Stimulated activated CD4-positive, alpha-beta T cell treated with anti-CD3 and anti-CD28 coated beads, Interleukin-1b, Interleukin-23, amount 100 ng/mL, for 1 hour (primary cell): ENCODE results near the gene CC2D2B.
"Not testable (repeated sequence)": the region's sequence is repeated elsewhere in the genome, so short reads cannot be mapped to it uniquely, and the experiment has no call there.

ENCODE experiments used
- DNase-seq, 2 donors: peaks; one replicate each; pipeline ENCODE4 v3.0.0-alpha.2; 2020; ENCODE audit warnings: low read depth in 2 of 2

Gene CC2D2B

GRCh38 chr10:95905897-95906580, 1.7 kb upstream of the CC2D2B start:
- not testable (repeated sequence) for DNase-seq

- no peak for DNase-seq
These were observed 909 bp upstream of the CC2D2B start for GRCh38 chr10:95906677-95907455.

GRCh38 chr10:95908450-95908849, 675 bp downstream of the CC2D2B start:
- DNase-seq: no peak

- no peak for DNase-seq
These were observed 1.8 kb downstream of the CC2D2B start for GRCh38 chr10:95909561-95909960.

- DNase-seq: not testable (repeated sequence)
These were observed 8.3 kb downstream of the CC2D2B start for GRCh38 chr10:95916039-95916438.

- DNase-seq: no peak
These were observed 13.1 kb downstream of the CC2D2B start for GRCh38 chr10:95920798-95921426.

- no peak for DNase-seq
These were observed 17.3 kb downstream of the CC2D2B start for GRCh38 chr10:95925033-95925432.

- DNase-seq: no peak
These were observed 27.7 kb downstream of the CC2D2B start for GRCh38 chr10:95935429-95935828.

- no peak for DNase-seq
These were observed 33.3 kb downstream of the CC2D2B start for GRCh38 chr10:95941115-95941514.

GRCh38 chr10:95963202-95963990, 55.6 kb downstream of the CC2D2B start:
- DNase-seq: no peak

GRCh38 chr10:95963991-95964389, 56.2 kb downstream of the CC2D2B start:
- no peak for DNase-seq

GRCh38 chr10:95964756-95965155, 57.0 kb downstream of the CC2D2B start:
- DNase-seq: no peak

- no peak for DNase-seq
These were observed 68.8 kb downstream of the CC2D2B start for GRCh38 chr10:95976362-95977229.

- DNase-seq: no peak
These were observed 74.4 kb downstream of the CC2D2B start for GRCh38 chr10:95982200-95982599.

- no peak for DNase-seq
These were observed 80.1 kb downstream of the CC2D2B start for GRCh38 chr10:95987685-95988426.

GRCh38 chr10:95988702-95989101, 80.9 kb downstream of the CC2D2B start:
- DNase-seq: no peak

- not testable (repeated sequence) for DNase-seq
These were observed 86.6 kb downstream of the CC2D2B start for GRCh38 chr10:95994376-95994775.

- no peak for DNase-seq
These were observed 90.5 kb downstream of the CC2D2B start for GRCh38 chr10:95998255-95998784.

GRCh38 chr10:96013956-96014355, 106.2 kb downstream of the CC2D2B start:
- DNase-seq: no peak
